ENCODE data around the gene POU2AF1. TPM values are rescaled to one million over a fixed set of nuclear protein-coding genes. Genes with fewer than 3 reads are reported as not detected.

POU2AF1 gene
- polyA plus RNA-seq, 3 donors from 2014 or later, result 0.09 TPM; not detected in 2

GRCh38 chr11:111367411-111368284 is 11.4 kb downstream of the POU2AF1 start:
- H3K9me3 Mint-ChIP-seq, result no peaks in the 10 kb centered on the region
- peaks cover 2 to 9% (median 2%) of the 10 kb centered on the region in 3 donors for H3K27me3 Mint-ChIP-seq (ENCODE audit: low read depth in 3 of 3)
- H3K36me3 Mint-ChIP-seq, result no peaks in the 10 kb centered on the region
- DNase-seq, result no peak
- H3K27ac Mint-ChIP-seq, result no peak overlapping the region
- H3K4me1 Mint-ChIP-seq, result no peaks in the 10 kb centered on the region
- no peak overlapping the region for H3K4me3 Mint-ChIP-seq

- no peaks in the 10 kb centered on the region for H3K9me3 Mint-ChIP-seq
- no peak overlapping the region for H3K27ac Mint-ChIP-seq
- H3K27me3 Mint-ChIP-seq (ENCODE audit: low read depth in 3 of 3), result peaks cover 2 to 10% (median 4%) of the 10 kb centered on the region in 3 donors
- no peak overlapping the region for H3K4me3 Mint-ChIP-seq
- DNase-seq, result no peak
- no peaks in the 10 kb centered on the region for H3K4me1 Mint-ChIP-seq
- H3K36me3 Mint-ChIP-seq, result no peaks in the 10 kb centered on the region
These were observed 12.3 kb downstream of the POU2AF1 start for GRCh38 chr11:111366560-111367410.

- H3K4me3 Mint-ChIP-seq, result no peak overlapping the region
These were observed 13.1 kb downstream of the POU2AF1 start for GRCh38 chr11:111365722-111366559.

GRCh38 chr11:111364503-111364902 is 14.6 kb downstream of the POU2AF1 start:
- no peak for DNase-seq
- H3K4me3 Mint-ChIP-seq, result no peak overlapping the region
- no peaks in the 10 kb centered on the region for H3K4me1 Mint-ChIP-seq
- H3K36me3 Mint-ChIP-seq, result no peaks in the 10 kb centered on the region
- H3K27me3 Mint-ChIP-seq (ENCODE audit: low read depth in 3 of 3), result peaks cover 1 to 12% (median 2%) of the 10 kb centered on the region in 3 donors
- H3K27ac Mint-ChIP-seq, result no peak overlapping the region
- H3K9me3 Mint-ChIP-seq, result no peaks in the 10 kb centered on the region

More at GRCh38 chr11:111365722-111366559, 13.1 kb downstream of the POU2AF1 start:
- peaks cover 2 to 13% (median 2%) of the 10 kb centered on the region in 3 donors for H3K27me3 Mint-ChIP-seq (ENCODE audit: low read depth in 3 of 3)
- DNase-seq, result no peak
- no peaks in the 10 kb centered on the region for H3K4me1 Mint-ChIP-seq
- H3K27ac Mint-ChIP-seq, result no peak overlapping the region
- no peaks in the 10 kb centered on the region for H3K9me3 Mint-ChIP-seq
- no peaks in the 10 kb centered on the region for H3K36me3 Mint-ChIP-seq

- Mint-ChIP-seq H3K27ac (no peak overlapping the region), H3K4me1 (no peaks in the 10 kb centered on the region), H3K9me3 (no peaks in the 10 kb centered on the region), H3K36me3 (no peaks in the 10 kb centered on the region), H3K4me3 (no peak overlapping the region), H3K27me3 (ENCODE audit: low read depth in 3 of 3) (peaks cover 1 to 10% (median 2%) of the 10 kb centered on the region in 3 donors)
- DNase-seq, result no peak
These were observed 15.1 kb downstream of the POU2AF1 start for GRCh38 chr11:111363985-111364384.

GRCh38 chr11:111362887-111363411 is 16.1 kb downstream of the POU2AF1 start:
- Mint-ChIP-seq H3K36me3 (no peaks in the 10 kb centered on the region), H3K4me1 (no peaks in the 10 kb centered on the region), H3K27ac (no peak overlapping the region), H3K27me3 (ENCODE audit: low read depth in 3 of 3) (peaks cover 1 to 10% (median 2%) of the 10 kb centered on the region in 3 donors), H3K4me3 (no peak overlapping the region), H3K9me3 (no peaks in the 10 kb centered on the region)
- no peak for DNase-seq

- Mint-ChIP-seq H3K27me3 (ENCODE audit: low read depth in 3 of 3) (peaks cover 0 to 7% (median 1%) of the 10 kb centered on the region in 3 donors), H3K27ac (no peak overlapping the region), H3K36me3 (no peaks in the 10 kb centered on the region), H3K4me1 (no peaks in the 10 kb centered on the region), H3K9me3 (no peaks in the 10 kb centered on the region), H3K4me3 (no peak overlapping the region)
- DNase-seq, result no peak
These were observed 17.2 kb downstream of the POU2AF1 start for GRCh38 chr11:111361874-111362273.

GRCh38 chr11:111361052-111361801 is 17.8 kb downstream of the POU2AF1 start:
- no peak for DNase-seq
- Mint-ChIP-seq H3K36me3 (no peaks in the 10 kb centered on the region), H3K27me3 (ENCODE audit: low read depth in 3 of 3) (peaks cover under 1 to 7% (median 1%) of the 10 kb centered on the region in 3 donors), H3K27ac (no peak overlapping the region), H3K4me1 (no peaks in the 10 kb centered on the region), H3K9me3 (no peaks in the 10 kb centered on the region), H3K4me3 (no peak overlapping the region)

- no peaks in the 10 kb centered on the region for H3K9me3 Mint-ChIP-seq
- H3K36me3 Mint-ChIP-seq, result no peaks in the 10 kb centered on the region
- no peak overlapping the region for H3K4me3 Mint-ChIP-seq
- H3K27me3 Mint-ChIP-seq (ENCODE audit: low read depth in 3 of 3), result peaks cover 1 to 7% (median 2%) of the 10 kb centered on the region in 3 donors
- no peaks in the 10 kb centered on the region for H3K4me1 Mint-ChIP-seq
- DNase-seq, result no peak
- no peak overlapping the region for H3K27ac Mint-ChIP-seq
These were observed 18.7 kb downstream of the POU2AF1 start for GRCh38 chr11:111360150-111361043.

GRCh38 chr11:111359223-111360149 is 19.6 kb downstream of the POU2AF1 start:
- H3K9me3 Mint-ChIP-seq, result no peaks in the 10 kb centered on the region
- no peaks in the 10 kb centered on the region for H3K36me3 Mint-ChIP-seq
- no peak overlapping the region for H3K4me3 Mint-ChIP-seq
- H3K4me1 Mint-ChIP-seq, result no peaks in the 10 kb centered on the region
- no peak overlapping the region for H3K27ac Mint-ChIP-seq
- DNase-seq, result no peak
- peaks cover 1 to 6% (median 2%) of the 10 kb centered on the region in 3 donors for H3K27me3 Mint-ChIP-seq (ENCODE audit: low read depth in 3 of 3)
